GM12891 (cell line): ENCODE measurements around the gene CLEC4A. TPM values are rescaled to one million over a fixed set of nuclear protein-coding genes. Genes with fewer than 3 reads are reported as not detected.
"Not testable (repeated sequence)": the region's sequence is repeated elsewhere in the genome, so short reads cannot be mapped to it uniquely, and the experiment has no call there.

Source experiments
- DNase-seq: peaks from one replicate; pipeline ENCODE4 v3.0.0; 2011; ENCODE audit warnings: low spot score; ENCODE audit not compliant: insufficient read length
- FAIRE-seq: peaks from 2 replicates; lab custom pipeline; 2011; peaks lifted over from hg19 to GRCh38; lab: Jason Lieb, UNC
- PAX5 ChIP-seq: IDR thresholded peaks from 2 replicates; pipeline ENCODE4 v1.6.1; 2011; ENCODE audit warnings: low read length, moderate library complexity, mild to moderate bottlenecking; ENCODE audit not compliant: insufficient read depth, severe bottlenecking
- POLR2A ChIP-seq: IDR thresholded peaks from 2 replicates; pipeline ENCODE4 v1.6.1; 2011; ENCODE audit warnings: low read depth, low read length, control low read depth
- POLR2AphosphoS5 ChIP-seq: IDR thresholded peaks from 2 replicates; pipeline ENCODE4 v1.6.1; 2011; ENCODE audit warnings: low read depth, low read length, control low read depth
- POU2F2 ChIP-seq: IDR thresholded peaks from 2 replicates; pipeline ENCODE4 v1.6.1; 2011; ENCODE audit warnings: low read depth, mild to moderate bottlenecking, control low read depth, low read length, moderate library complexity
- SPI1 ChIP-seq: IDR thresholded peaks from 2 replicates; pipeline ENCODE4 v1.6.1; 2011; ENCODE audit warnings: low read depth, low read length, control low read depth
- TAF1 ChIP-seq: IDR thresholded peaks from 2 replicates; pipeline ENCODE4 v1.6.1; 2011; ENCODE audit warnings: low read depth, low read length, control low read depth
- polyA plus RNA-seq: library from polyadenylated mRNA; unstranded; fragments of >200 nt; gene quantifications from one replicate; pipeline ENCODE4 v1.2.1, GENCODE V29; 2012; ENCODE audit warnings: low read depth, missing spikeins, inconsistent platforms; ENCODE audit not compliant: missing spikeins

The CLEC4A gene
- polyA plus RNA-seq: 5.3 TPM

GRCh38 chr12:8123124-8123912 is at the start of gene CLEC4A:
TSS of gene CLEC4A (plus strand) at chr12:8123617. CDS start at chr12:8123879, 262 bp downstream.
- no peak for DNase-seq
- TF ChIP-seq SPI1 (no peak), POU2F2 (no peak), PAX5 (no peak), TAF1 (no peak), POLR2AphosphoS5 (no peak), POLR2A (no peak)
- FAIRE-seq: peak; percentile 65

- no peak for TF ChIP-seq SPI1
- no peak for TF ChIP-seq TAF1
- no peak for TF ChIP-seq POLR2A
- TF ChIP-seq POU2F2: no peak
- TF ChIP-seq POLR2AphosphoS5: no peak
- no peak for TF ChIP-seq PAX5
- FAIRE-seq (no peak), DNase-seq (no peak)
These were observed 47.5 kb upstream of the CLEC4A start for GRCh38 chr12:8075935-8076334.

- no peak for FAIRE-seq
These were observed 47.1 kb upstream of the CLEC4A start for GRCh38 chr12:8076366-8076765.

GRCh38 chr12:8077207-8077606 is 46.2 kb upstream of the CLEC4A start:
- FAIRE-seq (no peak), DNase-seq (no peak)
- TF ChIP-seq POLR2A (no peak), TAF1 (no peak), PAX5 (no peak), POLR2AphosphoS5 (no peak), POU2F2 (no peak), SPI1 (no peak)

More at GRCh38 chr12:8076366-8076765, 47.1 kb upstream of the CLEC4A start:
- no peak for TF ChIP-seq POLR2AphosphoS5
- TF ChIP-seq PAX5: no peak
- TF ChIP-seq POU2F2: no peak
- no peak for TF ChIP-seq SPI1
- TF ChIP-seq TAF1: no peak
- no peak for TF ChIP-seq POLR2A
- DNase-seq: no peak

GRCh38 chr12:8078398-8078797 is 45.0 kb upstream of the CLEC4A start:
- FAIRE-seq (no peak), DNase-seq (no peak)
- TF ChIP-seq POU2F2 (no peak), TAF1 (no peak), PAX5 (no peak), POLR2AphosphoS5 (no peak), SPI1 (no peak), POLR2A (no peak)

GRCh38 chr12:8078916-8079315 is 44.5 kb upstream of the CLEC4A start:
- FAIRE-seq (no peak), DNase-seq (no peak)
- TF ChIP-seq TAF1 (no peak), POU2F2 (no peak), POLR2A (no peak), SPI1 (no peak), PAX5 (no peak), POLR2AphosphoS5 (no peak)

- FAIRE-seq (no peak), DNase-seq (no peak)
- no peak for TF ChIP-seq PAX5
- TF ChIP-seq POLR2A: no peak
- TF ChIP-seq TAF1: no peak
- no peak for TF ChIP-seq POLR2AphosphoS5
- TF ChIP-seq SPI1: no peak
- no peak for TF ChIP-seq POU2F2
These were observed 43.3 kb upstream of the CLEC4A start for GRCh38 chr12:8080120-8080519.

GRCh38 chr12:8081251-8081920 is 42.0 kb upstream of the CLEC4A start:
- peak; percentile 71 for FAIRE-seq

GRCh38 chr12:8082808-8083100 is 40.7 kb upstream of the CLEC4A start:
- TF ChIP-seq PAX5 (no peak), POLR2A (no peak), POLR2AphosphoS5 (no peak), TAF1 (no peak), SPI1 (no peak), POU2F2 (no peak)
- peak; percentile 50 for FAIRE-seq

More at GRCh38 chr12:8081251-8081920, 42.0 kb upstream of the CLEC4A start:
- no peak for DNase-seq
- no peak for TF ChIP-seq TAF1
- TF ChIP-seq POLR2A: peak; percentile 30; the same call in 1 of the 2 replicates
- no peak for TF ChIP-seq SPI1
- no peak for TF ChIP-seq PAX5
- TF ChIP-seq POU2F2: no peak
- TF ChIP-seq POLR2AphosphoS5: no peak

GRCh38 chr12:8084351-8084750 is 39.1 kb upstream of the CLEC4A start:
- FAIRE-seq, DNase-seq: not testable (repeated sequence)

More at GRCh38 chr12:8082808-8083100, 40.7 kb upstream of the CLEC4A start:
- no peak for DNase-seq
